Transverse colon (tissue), 4 donors: ENCODE results near the gene PROM1. TPM values are rescaled to one million over a fixed set of nuclear protein-coding genes. Genes with fewer than 3 reads are reported as not detected.

Source experiments
- DNase-seq: peaks from one replicate; pipeline ENCODE4 v3.0.0-alpha.2; 2019
- H3K27ac ChIP-seq, 4 donors: fragments of 200-600 bp; sonication (generic); 2 replicates each; pipeline ENCODE4 v1.5.1; 2016 to 2018; ENCODE audit warnings: inconsistent platforms in 4 of 4
- H3K27me3 ChIP-seq: fragments of 200-600 bp; sonication (generic); 2 replicates; pipeline ENCODE4 v1.5.1; 2017; ENCODE audit warnings: inconsistent platforms
- H3K36me3 ChIP-seq, 4 donors: fragments of 200-600 bp; sonication (generic); 2 replicates each; pipeline ENCODE4 v1.5.1; 2017 to 2019; ENCODE audit warnings: inconsistent platforms in 4 of 4
- H3K4me1 ChIP-seq, 4 donors: fragments of 200-600 bp; sonication (generic); 2 replicates each; pipeline ENCODE4 v1.5.1; 2017 to 2020; ENCODE audit warnings: inconsistent platforms in 4 of 4
- H3K4me3 ChIP-seq, 4 donors: fragments of 200-600 bp; sonication (generic); 1 replicate in 1 of 4; 2 replicates in 3 of 4; pipeline versions ENCODE4 v1.5.1 to v1.6.1; 2017 to 2019; ENCODE audit warnings: inconsistent platforms in 4 of 4
- H3K9me3 ChIP-seq, 2 donors: fragments of 200-600 bp; sonication (generic); 2 replicates each; pipeline ENCODE4 v1.5.1; 2017 to 2019; ENCODE audit warnings: inconsistent platforms in 2 of 2
- CTCF ChIP-seq, 5 experiments: fragments of 200-600 bp in 3 of 5; fragments of 450-650 bp in 2 of 5; sonication (generic) in 3 of 5; IDR thresholded peaks; 1 replicate in 2 of 5; 2 replicates in 3 of 5; pipeline ENCODE4 v1.5.1; 2016 to 2017; ENCODE audit warnings: antibody characterized with exemption in 5 of 5, inconsistent platforms in 3 of 5, mild to moderate bottlenecking in 2 of 5, moderate library complexity in 1 of 5
- EP300 ChIP-seq: sonication (generic); formaldehyde crosslinking; IDR thresholded peaks from one replicate; pipeline ENCODE4 v1.6.1; 2017; ENCODE audit warnings: antibody characterized with exemption, low read depth
- POLR2A ChIP-seq: fragments of 450-650 bp; IDR thresholded peaks from one replicate; pipeline ENCODE4 v1.6.1; 2016; ENCODE audit warnings: antibody characterized with exemption, mild to moderate bottlenecking, moderate library complexity
- POLR2AphosphoS5 ChIP-seq, 3 donors: sonication (generic); formaldehyde crosslinking; IDR thresholded peaks; one replicate each; pipeline ENCODE4 v1.6.1; 2016; ENCODE audit warnings: antibody characterized with exemption in 3 of 3
- WGBS, 2 donors: methylation state at CpG; one replicate each; pipeline ENCODE4 v1.1.5; 2018; ENCODE audit warnings: low coverage in 1 of 2; 5-methylcytosine and 5-hydroxymethylcytosine counted together
- in situ Hi-C, 4 donors: fragments of 200-750 bp; cut with MboI; loops; one replicate each; pipeline versions ENCODE4 v1.15.0 to v1.15.1; 2017; ENCODE audit warnings: low sequenced_read_pairs in 3 of 4, low pct_ligation_motif_present in 1 of 4, low pct_unique_long_range_greater_than_20kb in 1 of 4
- intact Hi-C: fragments of 100-400 bp; cut with DNase I; formaldehyde crosslinking; loops from one replicate; pipeline ENCODE4 v1.15.1; 2023; ENCODE audit warnings: low total_unique reads
- total RNA-seq, 4 donors: library from RNA; depleted of rRNA; stranded (reverse); fragments of >200 nt; gene quantifications; one replicate each; pipeline ENCODE4 v1.1.0, GENCODE V29; 2016

PROM1 gene
- total RNA-seq, 4 donors from 2014 or later = 35.2 to 236 (median 170) TPM

DNA sequence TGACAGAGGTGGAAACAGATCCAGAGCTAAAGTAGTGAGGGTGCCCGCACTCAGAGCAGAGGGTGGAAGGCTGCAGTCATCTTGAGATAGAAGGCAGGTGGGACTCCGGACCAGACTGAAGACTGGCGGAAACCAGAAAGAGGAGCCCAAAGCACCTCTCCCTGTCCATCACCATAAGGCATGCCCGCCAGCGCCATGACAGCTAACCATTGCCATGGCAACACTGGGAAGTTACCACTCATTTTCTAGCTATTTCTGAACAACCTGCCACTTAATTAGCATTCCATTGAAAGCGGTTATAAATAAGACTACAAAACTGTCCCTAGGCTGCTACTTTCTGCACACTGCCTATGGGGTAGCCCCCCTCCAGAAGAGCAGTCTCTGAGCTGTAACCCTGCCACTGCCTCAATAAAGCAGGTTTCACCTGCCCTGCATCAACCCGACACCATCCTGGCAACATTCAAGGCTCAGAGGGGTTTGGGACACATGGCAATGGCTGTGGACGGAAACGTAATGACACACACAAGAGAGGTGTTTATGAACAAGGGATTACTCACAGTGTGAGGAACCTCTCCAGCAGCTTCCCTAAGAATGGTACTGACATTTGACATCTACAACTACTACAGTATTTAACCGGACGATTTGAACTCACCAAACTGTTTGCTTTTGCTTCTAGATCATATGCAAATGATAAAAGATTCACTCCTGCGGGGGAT is 93.1 kb downstream of the PROM1 start:
- in situ Hi-C loops = loop anchor here in 2 of 4 donors (10.0 to 25.0 kb wide), 2 partner anchors 186 to 503 kb away; no protein-coding TSS in a partner anchor
- 54 to 71% methylated on average over 7 to 12 of the region's 12 CpGs for WGBS, 2 donors
- H3K27ac ChIP-seq = no peak overlapping the region
- intact Hi-C loops = no loop called here
- no peak for DNase-seq
- no peaks in the 10 kb centered on the region for H3K27me3 ChIP-seq
- TF ChIP-seq POLR2A (no peak), CTCF (IDR thresholded peaks at IDR 0.05) (no peak), POLR2AphosphoS5 (IDR thresholded peaks at IDR 0.05) (no peak), EP300 (no peak)
- H3K9me3 ChIP-seq = no peaks in the 10 kb centered on the region
- no peak overlapping the region for H3K4me3 ChIP-seq
- peaks cover 0 to 11% (median 4%) of the 10 kb centered on the region in 4 donors for H3K4me1 ChIP-seq
- peaks cover 0 to 5% (median 0%) of the 10 kb centered on the region in 4 donors for H3K36me3 ChIP-seq

DNA sequence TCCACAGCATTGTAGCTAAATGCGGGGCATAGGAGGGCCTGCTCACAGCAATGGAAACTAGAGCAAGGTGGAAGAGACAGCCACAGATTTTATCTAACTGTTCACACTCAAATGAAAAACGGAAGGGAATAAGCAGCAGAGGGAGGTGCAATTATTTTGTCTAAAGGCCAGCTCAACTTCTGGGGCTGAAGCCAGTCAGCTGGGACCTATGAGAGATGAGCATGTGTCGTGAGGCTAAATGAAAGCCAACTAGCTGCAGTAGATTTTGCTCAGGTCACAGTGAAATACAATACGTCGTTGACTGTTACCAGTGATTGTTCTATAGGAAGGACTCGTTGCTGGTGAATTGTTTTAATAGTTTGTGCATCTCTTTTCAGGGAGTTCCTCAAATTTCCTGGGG is 94.4 kb downstream of the PROM1 start:
- TF ChIP-seq EP300 = no peak
- TF ChIP-seq POLR2AphosphoS5 (IDR thresholded peaks at IDR 0.05) = no peak
- TF ChIP-seq CTCF (IDR thresholded peaks at IDR 0.05) = no peak
- TF ChIP-seq POLR2A = no peak
- H3K9me3 ChIP-seq = no peaks in the 10 kb centered on the region
- H3K27me3 ChIP-seq = no peaks in the 10 kb centered on the region
- no peak overlapping the region for H3K27ac ChIP-seq
- peaks cover 0 to 6% (median 0%) of the 10 kb centered on the region in 4 donors for H3K4me1 ChIP-seq
- WGBS, 2 donors = 71 to 82% methylated on average over 2 to 6 of the region's 6 CpGs
- intact Hi-C loops = no loop called here
- in situ Hi-C loops = loop anchor here in 1 of 4 donors (25.0 kb wide), 1 partner anchor 502 kb away; no protein-coding TSS in a partner anchor
- peaks cover 0 to 5% (median 0%) of the 10 kb centered on the region in 4 donors for H3K36me3 ChIP-seq
- H3K4me3 ChIP-seq = no peak overlapping the region
- DNase-seq = no peak

DNA sequence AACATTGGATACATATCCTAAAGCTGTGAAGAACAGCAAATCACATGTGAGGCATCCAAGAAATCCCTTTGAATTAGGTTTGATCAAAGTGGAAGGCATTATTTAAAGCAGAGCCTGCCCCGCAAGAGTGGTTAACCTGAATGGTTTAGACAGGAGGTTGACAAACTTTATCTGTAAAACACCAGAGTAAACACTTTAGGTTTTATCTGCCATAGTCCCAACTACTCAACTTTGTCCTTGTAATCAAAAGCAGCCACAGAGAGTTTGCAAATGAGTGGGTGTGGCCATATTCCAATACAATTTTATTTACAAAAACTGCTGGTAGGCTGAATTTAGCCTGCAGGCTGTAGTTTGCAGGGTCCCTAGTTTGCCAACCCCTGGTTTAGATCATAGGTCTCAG is 95.6 kb downstream of the PROM1 start:
- Histone ChIP-seq H3K4me1 (peaks cover 0 to 6% (median 0%) of the 10 kb centered on the region in 4 donors), H3K9me3 (no peaks in the 10 kb centered on the region), H3K4me3 (no peak overlapping the region), H3K27ac (no peak overlapping the region), H3K27me3 (no peaks in the 10 kb centered on the region), H3K36me3 (peaks cover 0 to 5% (median 0%) of the 10 kb centered on the region in 4 donors)
- in situ Hi-C loops = loop anchor here in 1 of 4 donors (25.0 kb wide), 1 partner anchor 501 kb away; no protein-coding TSS in a partner anchor
- intact Hi-C loops = no loop called here
- no peak for DNase-seq
- TF ChIP-seq POLR2A (no peak), POLR2AphosphoS5 (IDR thresholded peaks at IDR 0.05) (no peak), EP300 (no peak), CTCF (IDR thresholded peaks at IDR 0.05) (no peak)
- 54 to 56% methylated on average over 1 of the region's 1 CpG for WGBS, 2 donors

DNA sequence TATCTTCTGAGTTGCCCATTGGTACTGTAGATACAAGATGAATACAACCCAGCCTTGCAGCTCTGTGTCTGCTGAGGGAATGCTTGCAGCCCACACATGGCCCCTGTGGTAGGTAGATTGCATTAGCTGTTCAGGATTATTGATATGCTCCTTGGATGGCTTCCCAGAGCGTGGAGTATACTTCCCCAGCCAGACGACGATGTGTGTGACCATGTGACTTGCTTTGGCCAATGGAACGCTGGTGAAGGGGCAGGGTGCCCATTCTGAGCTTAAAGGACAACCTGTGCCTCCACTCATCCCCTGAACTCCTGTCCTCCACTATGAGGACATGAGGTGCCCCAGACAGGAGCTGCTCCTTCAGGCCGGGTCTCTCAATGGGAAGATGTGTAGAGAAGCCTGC is 96.9 kb downstream of the PROM1 start:
- H3K4me3 ChIP-seq = no peak overlapping the region
- H3K36me3 ChIP-seq = peaks cover 0 to 5% (median 0%) of the 10 kb centered on the region in 4 donors
- intact Hi-C loops = no loop called here
- peaks cover 0 to 6% (median 0%) of the 10 kb centered on the region in 4 donors for H3K4me1 ChIP-seq
- WGBS, 2 donors = 64% methylated on average over 5 of the region's 5 CpGs; no CpG with 5 or more reads in 1 of the 2 donors
- no peaks in the 10 kb centered on the region for H3K27me3 ChIP-seq
- H3K9me3 ChIP-seq = no peaks in the 10 kb centered on the region
- in situ Hi-C loops = loop anchor here in 1 of 4 donors (25.0 kb wide), 1 partner anchor 500 kb away; no protein-coding TSS in a partner anchor
- DNase-seq = no peak
- TF ChIP-seq CTCF (IDR thresholded peaks at IDR 0.05) (no peak), EP300 (no peak), POLR2AphosphoS5 (IDR thresholded peaks at IDR 0.05) (no peak), POLR2A (no peak)
- H3K27ac ChIP-seq = no peak overlapping the region
